ENCODE measurements around the gene ATP2B3. TPM values are rescaled to one million over a fixed set of nuclear protein-coding genes. Genes with fewer than 3 reads are reported as not detected.

Gene ATP2B3
- total and polyA plus RNA-seq, 9 of the 15 experiments (the other 6 are each of a cell fraction or from before 2014, with no cell fraction given): 0.04 TPM; not detected in 8

DNA sequence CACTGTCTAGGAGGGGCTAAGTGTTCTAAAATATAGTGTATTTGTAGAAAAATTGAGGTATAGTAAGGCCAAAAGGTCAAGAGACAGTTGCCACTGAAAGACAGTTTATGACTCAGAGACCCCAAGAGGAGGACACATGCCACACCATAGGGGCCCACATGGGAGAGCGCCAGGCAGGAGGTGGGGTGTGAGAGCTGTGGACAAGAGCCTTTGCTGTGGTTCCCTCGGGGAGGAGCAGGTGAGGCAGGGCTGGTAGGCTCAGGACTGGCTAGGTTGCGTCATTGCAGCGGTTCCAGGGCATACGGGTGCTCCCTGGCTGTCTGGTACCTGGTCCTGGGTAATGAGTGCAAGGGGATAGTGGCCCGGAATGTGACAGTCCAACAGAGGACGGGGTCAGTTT lies 43.9 kb downstream of the ATP2B3 start:
- no TSS peak for BruUV-seq (replicated peaks)
- FAIRE-seq (no peak), DNase-seq (ENCODE audit: extremely low read depth in 1 of 4, low spot score in 3 of 4) (no peak), ATAC-seq (no peak)
- intact Hi-C loops (cut with micrococcal nuclease): no loop called here
- no peaks in the 10 kb centered on the region for H4K20me1 ChIP-seq (replicated peaks; ENCODE audit: control insufficient read depth, insufficient read depth, low read length)
- no peak overlapping the region for H3K4me3 ChIP-seq
- H3K4me1 ChIP-seq (replicated peaks in 1 of 2; ENCODE audit: control insufficient read depth in 2 of 2, insufficient read depth in 2 of 2, low read length in 2 of 2): peaks cover 0 to 24% of the 10 kb centered on the region in 2 experiments; a peak in 3 of 5 replicates
- no peak overlapping the region for H2AFZ ChIP-seq (ENCODE audit: low read depth, low read length)
- H3K9ac ChIP-seq (ENCODE audit: insufficient read depth in 1 of 2, low read depth in 2 of 2, low read length in 2 of 2): no peak overlapping the region
- H3K9me3 ChIP-seq (replicated peaks; ENCODE audit: control insufficient read depth, insufficient read depth, low read depth, low read length): no peaks in the 10 kb centered on the region
- WGBS (ENCODE audit: insufficient coverage, low coverage, missing lambda C conversion rate): 0% methylated on average over 6 of the region's 7 CpGs
- H3K79me2 ChIP-seq (ENCODE audit: control insufficient read depth, insufficient read depth, low read length): no peaks in the 10 kb centered on the region
- H3K9me1 ChIP-seq (ENCODE audit: control insufficient read depth, insufficient read depth, low read length): no peaks in the 10 kb centered on the region
- no peak overlapping the region for H3K27ac ChIP-seq (ENCODE audit: extremely low read depth, low read depth, low read length)
- in situ Hi-C loops (cut with MboI): no loop called here
- no peak for TF ChIP-seq ARID2 (IDR thresholded peaks at IDR 0.05)
- TF ChIP-seq, protein P1, sequence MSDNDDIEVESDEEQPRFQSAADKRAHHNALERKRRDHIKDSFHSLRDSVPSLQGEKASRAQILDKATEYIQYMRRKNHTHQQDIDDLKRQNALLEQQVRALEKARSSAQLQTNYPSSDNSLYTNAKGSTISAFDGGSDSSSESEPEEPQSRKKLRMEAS (CRISPR knock-in tag; IDR thresholded peaks at IDR 0.05): 0 out of 2 replicates have a peak, but pooled peaks have one; percentile 30
- POLR2A ChIA-PET: interaction anchor here (0.7 to 1.1 kb wide), 2 partner anchors 21 to 599 kb away, joined by 3 read pairs; no protein-coding TSS in a partner anchor
- H3K36me3 ChIP-seq (ENCODE audit: control insufficient read depth, insufficient read depth, low read length): no peaks in the 10 kb centered on the region
- H3K4me2 ChIP-seq (ENCODE audit: insufficient read depth, low read length): no peak overlapping the region
- H3K27me3 ChIP-seq (ENCODE audit: control insufficient read depth in 2 of 2, insufficient read depth in 2 of 2, low read length in 2 of 2): peaks cover 39 to 75% of the 10 kb centered on the region in 2 experiments; a peak in 4 of 5 replicates
- CTCF ChIA-PET (ENCODE audit: low intra/inter-chr PET ratio): no interaction called here

DNA sequence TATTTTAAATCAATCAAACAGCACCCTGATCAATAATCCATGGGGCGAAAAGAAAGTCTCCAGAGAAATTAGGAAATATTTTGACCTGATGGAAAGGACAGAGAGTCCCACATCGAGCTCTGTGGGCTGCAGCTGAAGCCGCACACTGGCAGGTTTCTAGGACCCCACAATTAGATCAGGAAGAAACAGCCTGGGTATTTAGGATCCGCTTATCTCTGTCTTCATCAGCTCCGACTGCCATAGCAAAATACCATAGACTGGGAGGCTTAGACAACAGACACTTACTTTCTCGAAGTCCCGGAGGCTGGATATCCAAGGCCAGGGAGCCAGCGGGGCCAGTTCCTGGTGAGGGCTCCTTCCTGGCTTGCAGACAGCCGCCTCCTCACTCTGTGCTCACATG lies 45.1 kb downstream of the ATP2B3 start:
- CTCF ChIA-PET (ENCODE audit: low intra/inter-chr PET ratio): no interaction called here
- FAIRE-seq (no peak), ATAC-seq (no peak)
- no peak for TF ChIP-seq POU5F1 (IDR thresholded peaks at IDR 0.05; ENCODE audit: borderline replicate concordance, low read depth, low read length, partially characterized antibody)
- TF ChIP-seq ZNF12 (CRISPR knock-in tag; IDR thresholded peaks at IDR 0.05): no peak
- no peak for TF ChIP-seq PTRF (tag; IDR thresholded peaks at IDR 0.05)
- TF ChIP-seq, protein P2, sequence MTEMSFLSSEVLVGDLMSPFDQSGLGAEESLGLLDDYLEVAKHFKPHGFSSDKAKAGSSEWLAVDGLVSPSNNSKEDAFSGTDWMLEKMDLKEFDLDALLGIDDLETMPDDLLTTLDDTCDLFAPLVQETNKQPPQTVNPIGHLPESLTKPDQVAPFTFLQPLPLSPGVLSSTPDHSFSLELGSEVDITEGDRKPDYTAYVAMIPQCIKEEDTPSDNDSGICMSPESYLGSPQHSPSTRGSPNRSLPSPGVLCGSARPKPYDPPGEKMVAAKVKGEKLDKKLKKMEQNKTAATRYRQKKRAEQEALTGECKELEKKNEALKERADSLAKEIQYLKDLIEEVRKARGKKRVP (CRISPR knock-in tag; IDR thresholded peaks at IDR 0.05): no peak
- no peak for TF ChIP-seq BMI1 (IDR thresholded peaks at IDR 0.05; ENCODE audit: low read length)
- TF ChIP-seq, protein P3, sequence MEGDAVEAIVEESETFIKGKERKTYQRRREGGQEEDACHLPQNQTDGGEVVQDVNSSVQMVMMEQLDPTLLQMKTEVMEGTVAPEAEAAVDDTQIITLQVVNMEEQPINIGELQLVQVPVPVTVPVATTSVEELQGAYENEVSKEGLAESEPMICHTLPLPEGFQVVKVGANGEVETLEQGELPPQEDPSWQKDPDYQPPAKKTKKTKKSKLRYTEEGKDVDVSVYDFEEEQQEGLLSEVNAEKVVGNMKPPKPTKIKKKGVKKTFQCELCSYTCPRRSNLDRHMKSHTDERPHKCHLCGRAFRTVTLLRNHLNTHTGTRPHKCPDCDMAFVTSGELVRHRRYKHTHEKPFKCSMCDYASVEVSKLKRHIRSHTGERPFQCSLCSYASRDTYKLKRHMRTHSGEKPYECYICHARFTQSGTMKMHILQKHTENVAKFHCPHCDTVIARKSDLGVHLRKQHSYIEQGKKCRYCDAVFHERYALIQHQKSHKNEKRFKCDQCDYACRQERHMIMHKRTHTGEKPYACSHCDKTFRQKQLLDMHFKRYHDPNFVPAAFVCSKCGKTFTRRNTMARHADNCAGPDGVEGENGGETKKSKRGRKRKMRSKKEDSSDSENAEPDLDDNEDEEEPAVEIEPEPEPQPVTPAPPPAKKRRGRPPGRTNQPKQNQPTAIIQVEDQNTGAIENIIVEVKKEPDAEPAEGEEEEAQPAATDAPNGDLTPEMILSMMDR (IDR thresholded peaks at IDR 0.05 in 2 of 3, conservative IDR thresholded peaks at IDR 0.05 in 1 of 3; ENCODE audit: insufficient read depth in 2 of 3, low read depth in 1 of 3, low read length in 3 of 3): no peak
- no peak for TF ChIP-seq TRIM24 (IDR thresholded peaks at IDR 0.05)

More for the DNA sequence above, 45.1 kb downstream of the ATP2B3 start:
- in situ Hi-C loops (cut with MboI) (no loop called here), intact Hi-C loops (cut with micrococcal nuclease) (no loop called here)
- Histone ChIP-seq H3K4me2 (ENCODE audit: insufficient read depth, low read length) (no peak overlapping the region), H3K9me3 (replicated peaks; ENCODE audit: control insufficient read depth, insufficient read depth, low read depth, low read length) (no peaks in the 10 kb centered on the region), H3K79me2 (ENCODE audit: control insufficient read depth, insufficient read depth, low read length) (no peaks in the 10 kb centered on the region), H3K9me1 (ENCODE audit: control insufficient read depth, insufficient read depth, low read length) (no peaks in the 10 kb centered on the region), H3K36me3 (ENCODE audit: control insufficient read depth, insufficient read depth, low read length) (no peaks in the 10 kb centered on the region), H3K9ac (ENCODE audit: insufficient read depth in 1 of 2, low read depth in 2 of 2, low read length in 2 of 2) (no peak overlapping the region), H3K4me3 (no peak overlapping the region), H4K20me1 (replicated peaks; ENCODE audit: control insufficient read depth, insufficient read depth, low read length) (no peaks in the 10 kb centered on the region), H2AFZ (ENCODE audit: low read depth, low read length) (no peak overlapping the region), H3K4me1 (replicated peaks in 1 of 2; ENCODE audit: control insufficient read depth in 2 of 2, insufficient read depth in 2 of 2, low read length in 2 of 2) (peaks cover 0 to 24% of the 10 kb centered on the region in 2 experiments; a peak in 3 of 5 replicates), H3K27me3 (ENCODE audit: control insufficient read depth in 2 of 2, insufficient read depth in 2 of 2, low read length in 2 of 2) (peaks cover 30 to 75% of the 10 kb centered on the region in 2 experiments; a peak in 4 of 5 replicates), H3K27ac (ENCODE audit: extremely low read depth, low read depth, low read length) (no peak overlapping the region)
- no peak for DNase-seq (ENCODE audit: extremely low read depth in 1 of 4, low spot score in 3 of 4)
- no TSS peak for BruUV-seq (replicated peaks)
- 7% methylated on average over 4 of the region's 9 CpGs for WGBS (ENCODE audit: insufficient coverage, low coverage, missing lambda C conversion rate)
- POLR2A ChIA-PET: no interaction called here

All from K562 (cell line).